Panc1 (cell line): ENCODE measurements around the gene RNF121. TPM values are rescaled to one million over a fixed set of nuclear protein-coding genes. Genes with fewer than 3 reads are reported as not detected.

Source experiments
- ATAC-seq: fragments of 200-7000 bp; cut with Tn5 transposase; 2 replicates; pipeline ENCODE4 v1.9.1; 2020; ENCODE audit warnings: mild to moderate bottlenecking, moderate library complexity
- BruUV-seq: library from RNA; stranded (reverse); fragments of 400-500 nt; replicated peaks from 2 replicates; lab custom pipeline; 2021; lab: Mats Ljungman, UMichigan
- CTCF ChIA-PET: fragments of 300-600 bp; sonication (Branson Sonifier 250); formaldehyde crosslinking; loops from one replicate; lab custom pipeline; 2022; ENCODE audit warnings: antibody characterized with exemption; lab: Charles Lee
- POLR2A ChIA-PET: fragments of 300-600 bp; sonication (Branson Sonifier 250); formaldehyde crosslinking; loops from one replicate; lab custom pipeline; 2022; ENCODE audit warnings: antibody characterized with exemption; lab: Charles Lee
- DNase-seq: peaks from one replicate; pipeline ENCODE4 v3.0.0-alpha.2; 2010; ENCODE audit warnings: low read depth, low spot score
- H3K27ac ChIP-seq: 2 replicates; pipeline ENCODE4 v1.5.1; 2011; ENCODE audit warnings: mild to moderate bottlenecking, low read length, inconsistent platforms
- H3K27me3 ChIP-seq: fragments of 200-500 bp; sonication (Bioruptor generic); 2 replicates; pipeline ENCODE4 v1.6.0; 2014; ENCODE audit warnings: low read length, inconsistent platforms; ENCODE audit not compliant: control insufficient read depth, insufficient read depth
- H3K36me3 ChIP-seq: fragments of 200-500 bp; sonication (Bioruptor generic); 2 replicates; pipeline ENCODE4 v1.5.1; 2014; ENCODE audit warnings: inconsistent platforms, mild to moderate bottlenecking, low read length, moderate library complexity; ENCODE audit not compliant: control insufficient read depth, insufficient read depth
- H3K4me1 ChIP-seq: 2 replicates; pipeline ENCODE4 v1.5.1; 2011; ENCODE audit warnings: inconsistent platforms, mild to moderate bottlenecking, low read length, moderate library complexity; ENCODE audit not compliant: control insufficient read depth, insufficient read depth
- H3K4me3 ChIP-seq, 2 experiments: 2 replicates each; pipeline ENCODE4 v1.5.1; 2011 to 2012; ENCODE audit warnings: low read depth in 2 of 2, low read length in 2 of 2, mild to moderate bottlenecking in 2 of 2, inconsistent platforms in 1 of 2, moderate library complexity in 1 of 2
- H3K9me3 ChIP-seq: fragments of 200-500 bp; sonication (Bioruptor generic); 2 replicates; pipeline ENCODE4 v1.5.1; 2014; ENCODE audit warnings: low read depth, mild to moderate bottlenecking, inconsistent platforms, low read length, moderate library complexity; ENCODE audit not compliant: control insufficient read depth, insufficient read depth
- CTCF ChIP-seq: fragments of 450-650 bp; IDR thresholded peaks from 2 replicates; pipeline ENCODE4 v1.5.1; 2017; ENCODE audit warnings: mild to moderate bottlenecking
- POLR2AphosphoS5 ChIP-seq: IDR thresholded peaks from 2 replicates; pipeline ENCODE4 v1.6.1; 2012; ENCODE audit warnings: mild to moderate bottlenecking, low read depth, low read length, moderate library complexity
- REST ChIP-seq, 2 experiments: IDR thresholded peaks; 2 replicates each; pipeline ENCODE4 v1.6.1; 2011 to 2012; ENCODE audit warnings: low read depth in 2 of 2, control low read depth in 1 of 2, low read length in 1 of 2, mild to moderate bottlenecking in 1 of 2, moderate library complexity in 1 of 2; ENCODE audit not compliant: insufficient read depth in 1 of 2
- SIN3A ChIP-seq: IDR thresholded peaks from 2 replicates; pipeline ENCODE4 v1.6.1; 2012; ENCODE audit warnings: low read depth, mild to moderate bottlenecking, low read length, moderate library complexity, borderline replicate concordance; ENCODE audit not compliant: insufficient read depth
- TCF7L2 ChIP-seq: IDR thresholded peaks from 2 replicates; pipeline ENCODE4 v1.6.1; 2011; ENCODE audit warnings: mild to moderate bottlenecking, low read depth, low read length, inconsistent platforms
- in situ Hi-C: cut with HindIII; loops from 2 replicates; pipeline ENCODE4 v1.10.0; 2016; ENCODE audit warnings: low sequenced_read_pairs, low pct_unique_long_range_greater_than_20kb
- intact Hi-C: fragments of 100-400 bp; cut with micrococcal nuclease; formaldehyde crosslinking; loops from one replicate; pipeline ENCODE4 v1.10.0; 2022; ENCODE audit not compliant: unreplicated experiment
- total RNA-seq: library from RNA; stranded (reverse); gene quantifications from one replicate; pipeline ENCODE4 v1.2.1, GENCODE V29; 2021; ENCODE audit not compliant: unreplicated experiment

Gene RNF121
- total RNA-seq, 1 experiment from 2014 or later, result 69.6 TPM

GRCh38 chr11:71964641-71965040 is 35.8 kb downstream of the RNF121 start:
- TF ChIP-seq SIN3A, result no peak
- no peak for TF ChIP-seq POLR2AphosphoS5
- no peak for TF ChIP-seq REST (IDR thresholded peaks at IDR 0.05; ENCODE audit: insufficient read depth in 1 of 2, low read depth in 2 of 2, low read length in 1 of 2)
- no peak for TF ChIP-seq TCF7L2
- TF ChIP-seq CTCF, result no peak
- BruUV-seq, result no TSS peak
- H3K4me3 ChIP-seq, result no peak overlapping the region
- DNase-seq (no peak), ATAC-seq (no peak)
- H3K4me1 ChIP-seq, result no peaks in the 10 kb centered on the region
- no peak overlapping the region for H3K27ac ChIP-seq
- in situ Hi-C loops (no loop called here), intact Hi-C loops (no loop called here)
- CTCF ChIA-PET, result no interaction called here
- H3K36me3 ChIP-seq, result peaks cover 5% of the 10 kb centered on the region
- POLR2A ChIA-PET, result no interaction called here
- no peaks in the 10 kb centered on the region for H3K27me3 ChIP-seq
- H3K9me3 ChIP-seq, result no peaks in the 10 kb centered on the region

- ATAC-seq (no peak), DNase-seq (no peak)
- Histone ChIP-seq H3K27me3 (no peaks in the 10 kb centered on the region), H3K4me1 (no peaks in the 10 kb centered on the region), H3K9me3 (no peaks in the 10 kb centered on the region), H3K27ac (no peak overlapping the region), H3K36me3 (peaks cover 2% of the 10 kb centered on the region; the same call in 1 of the 2 replicates), H3K4me3 (no peak overlapping the region)
- ChIA-PET POLR2A (no interaction called here), CTCF (interaction anchor here (0.6 to 0.7 kb wide), 2 partner anchors 41 to 53 kb away, joined by 3 read pairs; no protein-coding TSS in a partner anchor)
- in situ Hi-C loops (no loop called here), intact Hi-C loops (no loop called here)
- no TSS peak for BruUV-seq
- TF ChIP-seq SIN3A, result no peak
- TF ChIP-seq REST (IDR thresholded peaks at IDR 0.05; ENCODE audit: insufficient read depth in 1 of 2, low read depth in 2 of 2, low read length in 1 of 2), result no peak
- TF ChIP-seq POLR2AphosphoS5, result no peak
- TF ChIP-seq CTCF, result no peak
- no peak for TF ChIP-seq TCF7L2
These were observed 42.8 kb downstream of the RNF121 start for GRCh38 chr11:71971680-71972079.
